HEK293 (cell line): Measurements from ENCODE around the gene ANKRD40.

Experiments used
- ZNF558 ChIP-seq: fragments of 450-650 bp; formaldehyde crosslinking; IDR thresholded peaks from 2 replicates; pipeline ENCODE4 v1.5.1; 2016; ENCODE audit warnings: missing biosample characterization, missing genetic modification characterization
- ZNF677 ChIP-seq: fragments of 450-650 bp; IDR thresholded peaks from 2 replicates; pipeline ENCODE4 v1.5.0; 2018; ENCODE audit warnings: missing biosample characterization, mild to moderate bottlenecking, missing genetic modification characterization, moderate library complexity
- TF ChIP-seq, protein P1 (sequence below): fragments of 450-650 bp; formaldehyde crosslinking; IDR thresholded peaks from 2 replicates; pipeline ENCODE4 v1.5.1; 2016; ENCODE audit warnings: missing biosample characterization, missing genetic modification characterization

DNA sequence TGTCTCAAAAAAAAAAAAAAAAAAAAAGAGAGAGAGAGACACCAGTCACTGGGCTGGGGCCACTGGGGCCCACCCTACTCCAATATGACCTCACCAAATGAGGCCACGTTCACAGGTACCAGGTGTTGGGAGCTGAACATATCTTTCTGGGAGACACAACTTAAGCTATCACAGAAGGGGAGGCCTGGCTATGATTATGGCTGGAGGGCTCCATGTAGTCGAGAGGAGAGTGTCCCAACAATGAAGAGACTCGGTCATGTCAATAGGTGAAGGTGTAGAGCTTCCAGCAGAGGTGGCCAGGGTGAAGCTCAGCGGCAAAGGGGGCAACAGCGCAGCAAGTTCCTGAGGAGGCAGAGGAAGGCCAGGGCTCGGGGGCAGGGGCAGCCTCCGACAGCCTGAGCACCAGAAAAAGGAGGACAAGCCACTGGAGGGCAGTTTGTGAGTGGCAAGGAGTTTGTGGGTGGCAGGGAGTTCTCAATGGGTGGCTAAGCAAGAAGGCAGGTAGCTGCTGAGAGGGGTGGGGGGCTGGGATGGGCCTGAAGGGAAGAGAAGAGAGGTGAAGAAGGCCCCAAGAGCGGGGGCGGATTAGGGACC is 45.0 kb downstream of the ANKRD40 start:
- no peak for TF ChIP-seq ZNF677 (tag by site-specific recombination)
- no peak for TF ChIP-seq ZNF558 (tag by site-specific recombination)
- TF ChIP-seq, protein P1, sequence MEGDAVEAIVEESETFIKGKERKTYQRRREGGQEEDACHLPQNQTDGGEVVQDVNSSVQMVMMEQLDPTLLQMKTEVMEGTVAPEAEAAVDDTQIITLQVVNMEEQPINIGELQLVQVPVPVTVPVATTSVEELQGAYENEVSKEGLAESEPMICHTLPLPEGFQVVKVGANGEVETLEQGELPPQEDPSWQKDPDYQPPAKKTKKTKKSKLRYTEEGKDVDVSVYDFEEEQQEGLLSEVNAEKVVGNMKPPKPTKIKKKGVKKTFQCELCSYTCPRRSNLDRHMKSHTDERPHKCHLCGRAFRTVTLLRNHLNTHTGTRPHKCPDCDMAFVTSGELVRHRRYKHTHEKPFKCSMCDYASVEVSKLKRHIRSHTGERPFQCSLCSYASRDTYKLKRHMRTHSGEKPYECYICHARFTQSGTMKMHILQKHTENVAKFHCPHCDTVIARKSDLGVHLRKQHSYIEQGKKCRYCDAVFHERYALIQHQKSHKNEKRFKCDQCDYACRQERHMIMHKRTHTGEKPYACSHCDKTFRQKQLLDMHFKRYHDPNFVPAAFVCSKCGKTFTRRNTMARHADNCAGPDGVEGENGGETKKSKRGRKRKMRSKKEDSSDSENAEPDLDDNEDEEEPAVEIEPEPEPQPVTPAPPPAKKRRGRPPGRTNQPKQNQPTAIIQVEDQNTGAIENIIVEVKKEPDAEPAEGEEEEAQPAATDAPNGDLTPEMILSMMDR (tag by site-specific recombination): no peak
